Spleen (tissue), 11 donors: ENCODE data around the gene PTPN13. TPM values are rescaled to one million over a fixed set of nuclear protein-coding genes. Genes with fewer than 3 reads are reported as not detected.

Source experiments
- DNase-seq: peaks from one replicate; pipeline ENCODE4 v3.0.0-alpha.2; 2020
- H3K27ac ChIP-seq, 8 donors: fragments of 200-600 bp; sonication (generic) in 7 of 8; 1 replicate in 4 of 8; 2 replicates in 4 of 8; pipeline versions ENCODE4 v1.5.0 to v1.8.0; 2016 to 2021; ENCODE audit warnings: inconsistent platforms in 4 of 8, mild to moderate bottlenecking in 4 of 8, moderate library complexity in 1 of 8
- H3K27me3 ChIP-seq, 7 donors: fragments of 200-600 bp; sonication (generic) in 6 of 7; replicated peaks in 1 of 7; 1 replicate in 4 of 7; 2 replicates in 3 of 7; pipeline versions ENCODE4 v1.5.0 to v1.8.0; 2016 to 2021; ENCODE audit warnings: inconsistent platforms in 3 of 7, mild to moderate bottlenecking in 1 of 7
- H3K36me3 ChIP-seq, 6 donors: fragments of 200-600 bp; sonication (generic) in 5 of 6; 1 replicate in 4 of 6; 2 replicates in 2 of 6; pipeline versions ENCODE4 v1.5.0 to v1.8.0; 2016 to 2021; ENCODE audit warnings: inconsistent platforms in 2 of 6
- H3K4me1 ChIP-seq, 6 donors: fragments of 200-600 bp; sonication (generic) in 5 of 6; 1 replicate in 3 of 6; 2 replicates in 3 of 6; pipeline versions ENCODE4 v1.5.0 to v1.8.0; 2016 to 2021; ENCODE audit warnings: inconsistent platforms in 3 of 6
- H3K4me3 ChIP-seq, 8 donors: fragments of 200-600 bp; sonication (generic) in 7 of 8; 1 replicate in 4 of 8; 2 replicates in 4 of 8; pipeline versions ENCODE4 v1.5.0 to v1.8.0; 2016 to 2021; ENCODE audit warnings: inconsistent platforms in 4 of 8, mild to moderate bottlenecking in 4 of 8, moderate library complexity in 2 of 8
- H3K9me3 ChIP-seq, 8 donors: fragments of 200-600 bp; sonication (generic) in 7 of 8; 1 replicate in 4 of 8; 2 replicates in 4 of 8; pipeline versions ENCODE4 v1.5.0 to v1.8.0; 2016 to 2021; ENCODE audit warnings: inconsistent platforms in 4 of 8
- POLR2A ChIP-seq, 3 donors: fragments of 450-650 bp; IDR thresholded peaks; one replicate each; pipeline ENCODE4 v1.5.1; 2017; ENCODE audit warnings: antibody characterized with exemption in 3 of 3, mild to moderate bottlenecking in 1 of 3
- POLR2AphosphoS5 ChIP-seq, 3 donors: sonication (generic); formaldehyde crosslinking; IDR thresholded peaks; one replicate each; pipeline ENCODE4 v1.5.1; 2017; ENCODE audit warnings: antibody characterized with exemption in 3 of 3
- WGBS, 5 donors: extraction: QIAGEN DNeasy Blood & Tissue Kit in 3 of 5; methylation state at CpG; one replicate each; pipeline versions ENCODE4 v1.1.5 to v1.1.7; 2013 to 2018; 5-methylcytosine and 5-hydroxymethylcytosine counted together
- intact Hi-C: fragments of 100-400 bp; cut with DNase I; formaldehyde crosslinking; loops from one replicate; pipeline ENCODE4 v1.15.0; 2023; ENCODE audit warnings: low total_unique reads
- polyA plus RNA-seq, 3 donors: library from polyadenylated mRNA; stranded (reverse); fragments of 200-250 nt; gene quantifications; one replicate each; pipeline ENCODE4 v1.2.1, GENCODE V29; 2013
- total RNA-seq, 7 donors: library from RNA; depleted of rRNA in 3 of 7; stranded (reverse); fragments of >200 nt in 3 of 7; fragmentation: NEBNext Ultra II Directional in 4 of 7; extraction: Animal tissue kit (Norgen Biotek cat#: 25700) in 4 of 7; gene quantifications; one replicate each; pipeline versions ENCODE4 v1.1.0 to v1.2.1, GENCODE V29; 2016 to 2021
- TF ChIP-seq, protein P1 (sequence below), 11 experiments: fragments of 200-600 bp in 7 of 11; fragments of 450-650 bp in 4 of 11; sonication (generic) in 4 of 11; IDR thresholded peaks in 8 of 11; conservative IDR thresholded peaks in 3 of 11; 1 replicate in 7 of 11; 2 replicates in 4 of 11; pipeline versions ENCODE4 v1.4.0 to v1.8.0; 2016 to 2021; ENCODE audit warnings: antibody characterized with exemption in 11 of 11, inconsistent platforms in 4 of 11, mild to moderate bottlenecking in 1 of 11
- donor health status: healthy with polysubstance abuse.
- donor health status: DM: no; HTN: no; CAD: no; lungs with moderate emphysema.
- donor health status: DM: no; HTN: no; CAD: no.
- donor health status: Bipolar disorder and iron deficiency.
- donor health status: healthy.
- donor health status: DM: no; HTN: no; CAD: no.
- donor health status: DM: yes; HTN: yes; CAD: no.

PTPN13 gene
- total and polyA plus RNA-seq, 10 donors = 0.57 to 20.1 (median 10.5) TPM

DNA sequence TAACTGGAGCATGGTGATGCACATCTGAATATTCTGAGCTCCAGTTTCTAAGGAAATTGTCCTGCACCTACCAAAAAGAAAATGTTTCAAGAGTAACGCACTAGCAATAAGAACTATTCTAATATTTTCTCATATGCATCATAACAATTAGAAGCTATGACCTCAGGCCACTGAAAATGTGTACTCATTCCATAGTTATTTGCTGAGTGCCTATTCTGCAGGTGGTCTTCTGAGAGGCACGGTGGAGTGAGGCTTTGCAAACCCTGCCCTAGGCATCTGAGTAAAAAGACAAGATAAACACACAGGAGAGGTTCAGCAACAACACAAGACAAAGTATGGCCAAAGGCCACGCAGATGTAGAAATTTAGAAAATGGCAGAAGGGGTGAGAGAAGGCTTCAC lies 231.4 kb downstream of the PTPN13 start:
- TF ChIP-seq POLR2A (IDR thresholded peaks at IDR 0.05) (no peak), POLR2AphosphoS5 (IDR thresholded peaks at IDR 0.05) (no peak)
- TF ChIP-seq, protein P1, sequence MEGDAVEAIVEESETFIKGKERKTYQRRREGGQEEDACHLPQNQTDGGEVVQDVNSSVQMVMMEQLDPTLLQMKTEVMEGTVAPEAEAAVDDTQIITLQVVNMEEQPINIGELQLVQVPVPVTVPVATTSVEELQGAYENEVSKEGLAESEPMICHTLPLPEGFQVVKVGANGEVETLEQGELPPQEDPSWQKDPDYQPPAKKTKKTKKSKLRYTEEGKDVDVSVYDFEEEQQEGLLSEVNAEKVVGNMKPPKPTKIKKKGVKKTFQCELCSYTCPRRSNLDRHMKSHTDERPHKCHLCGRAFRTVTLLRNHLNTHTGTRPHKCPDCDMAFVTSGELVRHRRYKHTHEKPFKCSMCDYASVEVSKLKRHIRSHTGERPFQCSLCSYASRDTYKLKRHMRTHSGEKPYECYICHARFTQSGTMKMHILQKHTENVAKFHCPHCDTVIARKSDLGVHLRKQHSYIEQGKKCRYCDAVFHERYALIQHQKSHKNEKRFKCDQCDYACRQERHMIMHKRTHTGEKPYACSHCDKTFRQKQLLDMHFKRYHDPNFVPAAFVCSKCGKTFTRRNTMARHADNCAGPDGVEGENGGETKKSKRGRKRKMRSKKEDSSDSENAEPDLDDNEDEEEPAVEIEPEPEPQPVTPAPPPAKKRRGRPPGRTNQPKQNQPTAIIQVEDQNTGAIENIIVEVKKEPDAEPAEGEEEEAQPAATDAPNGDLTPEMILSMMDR (IDR thresholded peaks at IDR 0.05 in 8 of 11, conservative IDR thresholded peaks at IDR 0.05 in 3 of 11) = no peak
- Histone ChIP-seq H3K36me3 (no peaks in the 10 kb centered on the region), H3K27ac (no peak overlapping the region), H3K4me1 (no peaks in the 10 kb centered on the region), H3K27me3 (no peaks in the 10 kb centered on the region), H3K9me3 (no peaks in the 10 kb centered on the region), H3K4me3 (no peak overlapping the region)
- WGBS, 5 donors = 86 to 94% (median 89%) methylated on average over 3 of the region's 3 CpGs
- intact Hi-C loops = no loop called here
- DNase-seq = no peak

DNA sequence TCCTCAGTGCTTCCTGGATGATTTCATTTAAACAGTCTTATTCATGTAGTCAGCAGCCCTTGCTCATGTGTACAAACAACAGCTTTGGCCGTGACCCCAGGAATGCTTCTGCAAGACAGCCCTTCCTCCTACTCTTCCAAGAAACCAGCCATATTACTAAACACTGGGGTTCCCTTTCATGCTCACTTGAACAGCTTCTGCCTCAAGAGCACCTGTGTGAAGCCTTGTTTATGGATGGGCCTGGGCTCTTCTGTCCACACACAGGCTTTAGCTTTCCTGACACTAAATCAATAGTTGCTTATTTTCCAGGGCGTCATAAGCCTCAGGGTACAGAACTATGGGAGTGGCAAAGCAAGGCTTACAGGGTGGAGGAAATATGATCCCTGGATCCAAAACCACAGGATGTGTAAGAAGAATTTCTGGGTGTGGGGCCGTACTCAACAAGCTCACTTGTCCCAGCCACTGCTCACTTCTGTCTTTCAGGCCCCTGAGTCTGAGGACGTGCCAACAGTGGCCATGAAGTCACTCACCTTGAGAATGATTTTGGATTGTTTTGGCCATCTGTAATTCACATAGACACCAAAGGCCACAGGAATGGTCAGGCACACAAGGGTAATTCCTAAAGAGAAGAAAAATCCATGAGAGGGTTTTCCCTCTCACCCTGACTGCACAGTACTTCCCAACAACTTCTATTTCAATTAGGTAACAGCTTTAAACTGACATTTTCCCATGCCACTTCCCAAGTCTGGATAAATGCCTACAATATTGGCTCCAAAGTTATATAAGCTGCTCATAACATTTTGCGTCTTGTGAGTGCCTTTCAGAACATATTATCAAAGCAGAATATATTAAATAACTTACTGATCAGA lies 237.4 kb downstream of the PTPN13 start:
- Histone ChIP-seq H3K36me3 (no peaks in the 10 kb centered on the region), H3K4me1 (no peaks in the 10 kb centered on the region), H3K27me3 (no peaks in the 10 kb centered on the region), H3K27ac (no peak overlapping the region), H3K4me3 (no peak overlapping the region), H3K9me3 (no peaks in the 10 kb centered on the region)
- intact Hi-C loops = no loop called here
- no peak for DNase-seq
- WGBS, 5 donors = 78 to 89% (median 81%) methylated on average over 5 of the region's 5 CpGs
- TF ChIP-seq POLR2AphosphoS5 (IDR thresholded peaks at IDR 0.05) (no peak), POLR2A (IDR thresholded peaks at IDR 0.05) (no peak)
- TF ChIP-seq, protein P1 (IDR thresholded peaks at IDR 0.05 in 8 of 11, conservative IDR thresholded peaks at IDR 0.05 in 3 of 11) = no peak

DNA sequence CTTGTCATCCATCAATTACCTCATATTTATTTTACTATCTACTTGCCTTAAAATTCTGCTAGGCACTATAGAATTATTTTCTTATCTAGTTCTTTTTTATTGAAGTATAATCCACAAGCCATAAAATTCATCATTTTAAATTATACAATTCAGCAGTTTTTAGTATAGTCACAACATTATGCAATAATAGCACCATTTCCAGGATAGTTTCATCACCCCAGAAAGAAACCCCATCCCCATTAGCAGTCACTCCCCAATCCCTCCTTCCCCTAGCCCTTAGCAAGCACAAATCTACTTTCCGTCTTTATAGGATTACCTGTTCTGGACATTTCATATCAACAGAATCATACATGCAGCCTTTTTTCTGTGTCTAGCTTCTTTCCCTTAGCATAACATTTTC lies 239.5 kb downstream of the PTPN13 start:
- H3K9me3 ChIP-seq = no peaks in the 10 kb centered on the region
- DNase-seq = no peak
- H3K4me1 ChIP-seq = no peaks in the 10 kb centered on the region

DNA sequence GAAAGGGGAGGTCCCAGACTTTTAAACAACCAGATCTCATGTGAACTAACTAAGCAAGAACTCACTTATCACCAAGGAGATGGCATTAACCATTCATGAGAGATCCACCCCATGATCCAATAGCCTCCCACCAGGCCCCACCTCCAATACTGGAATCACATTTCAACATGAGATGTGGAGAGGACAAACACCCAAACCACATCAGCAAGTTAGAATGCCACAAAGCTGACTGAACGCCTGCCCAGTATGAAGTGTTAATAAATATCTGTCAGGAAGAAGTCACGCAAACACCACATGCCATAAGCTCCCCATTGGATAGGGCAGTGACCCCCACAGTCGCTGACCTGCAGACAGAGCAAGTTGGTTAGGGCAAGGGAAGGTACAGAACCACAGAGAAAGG lies 240.8 kb downstream of the PTPN13 start:
- Histone ChIP-seq H3K4me1 (no peaks in the 10 kb centered on the region), H3K9me3 (no peaks in the 10 kb centered on the region), H3K27me3 (no peaks in the 10 kb centered on the region), H3K36me3 (no peaks in the 10 kb centered on the region), H3K27ac (no peak overlapping the region), H3K4me3 (no peak overlapping the region)
- no peak for DNase-seq
- WGBS, 5 donors = 85 to 90% (median 86%) methylated on average over 3 of the region's 3 CpGs
- intact Hi-C loops = no loop called here
- TF ChIP-seq POLR2A (IDR thresholded peaks at IDR 0.05) (no peak), POLR2AphosphoS5 (IDR thresholded peaks at IDR 0.05) (no peak)
- TF ChIP-seq, protein P1 (IDR thresholded peaks at IDR 0.05 in 8 of 11, conservative IDR thresholded peaks at IDR 0.05 in 3 of 11) = no peak

More for the DNA sequence above, 239.5 kb downstream of the PTPN13 start:
- intact Hi-C loops = no loop called here
- no peak overlapping the region for H3K27ac ChIP-seq
- H3K36me3 ChIP-seq = no peaks in the 10 kb centered on the region
- TF ChIP-seq, protein P1 (IDR thresholded peaks at IDR 0.05 in 8 of 11, conservative IDR thresholded peaks at IDR 0.05 in 3 of 11) = no peak
- TF ChIP-seq POLR2A (IDR thresholded peaks at IDR 0.05) (no peak), POLR2AphosphoS5 (IDR thresholded peaks at IDR 0.05) (no peak)
- 90 to 98% (median 93%) methylated on average over 1 of the region's 1 CpG for WGBS, 5 donors
- H3K4me3 ChIP-seq = no peak overlapping the region
- H3K27me3 ChIP-seq = no peaks in the 10 kb centered on the region
